ENCODE results near the gene PRSS8.

- TF ChIP-seq GATA3 (IDR thresholded peaks at IDR 0.05; ENCODE audit: low read depth, low read length) (no peak), GATA2 (IDR thresholded peaks at IDR 0.05; ENCODE audit: low read depth, low read length) (no peak)
Observed at GRCh38 chr16:31157136-31157535, 21.6 kb upstream of the PRSS8 start.
